Ovary (tissue), 9 donors: ENCODE measurements around the gene ESPN. TPM values are rescaled to one million over a fixed set of nuclear protein-coding genes. Genes with fewer than 3 reads are reported as not detected.
A peak's percentile ranks its signal among the peaks of the same experiment; 100 is the strongest.

Source experiments
- DNase-seq, 5 donors: peaks; one replicate each; pipeline ENCODE4 v3.0.0-alpha.2; 2019 to 2020
- H3K27ac ChIP-seq, 2 donors: fragments of 200-600 bp; one replicate each; pipeline versions ENCODE4 v1.5.1 to v1.8.0; 2019 to 2022
- H3K27me3 ChIP-seq: fragments of 200-600 bp; one replicate; pipeline ENCODE4 v1.8.0; 2022
- H3K36me3 ChIP-seq: fragments of 200-600 bp; sonication (generic); one replicate; pipeline ENCODE4 v1.5.1; 2019
- H3K4me1 ChIP-seq: one replicate; pipeline ENCODE4 v1.8.1; 2013; ENCODE audit warnings: mild to moderate bottlenecking, moderate library complexity; ENCODE audit not compliant: insufficient read depth
- H3K4me3 ChIP-seq: fragments of 200-600 bp; sonication (generic); one replicate; pipeline ENCODE4 v1.5.1; 2017
- H3K9me3 ChIP-seq, 2 donors: fragments of 200-600 bp in 1 of 2; sonication (generic) in 1 of 2; one replicate each; pipeline versions ENCODE4 v1.5.1 to v1.8.1; 2013 to 2019; ENCODE audit warnings: mild to moderate bottlenecking in 1 of 2, moderate library complexity in 1 of 2
- EP300 ChIP-seq: sonication (generic); formaldehyde crosslinking; IDR thresholded peaks from one replicate; pipeline ENCODE4 v1.6.1; 2017; ENCODE audit warnings: antibody characterized with exemption
- POLR2A ChIP-seq: fragments of 450-650 bp; IDR thresholded peaks from one replicate; pipeline ENCODE4 v1.6.1; 2017; ENCODE audit warnings: antibody characterized with exemption, mild to moderate bottlenecking, moderate library complexity
- WGBS, 3 donors: extraction: QIAGEN DNeasy Blood & Tissue Kit in 1 of 3; methylation state at CpG; one replicate each; pipeline versions ENCODE4 v1.1.5 to v1.1.7; 2013 to 2017; 5-methylcytosine and 5-hydroxymethylcytosine counted together
- intact Hi-C, 4 donors: fragments of 100-400 bp; cut with DNase I; formaldehyde crosslinking; loops; one replicate each; pipeline versions ENCODE4 v1.11.0 to v1.15.1; 2022 to 2023
- polyA plus RNA-seq, 2 donors: library from polyadenylated mRNA; stranded (reverse); fragments of 200-250 nt in 1 of 2; fragments of 350-450 nt in 1 of 2; fragmentation: Illumina TruSeq in 1 of 2; extraction: RNeasy Lipid Tissue Mini Kit (QIAGEN cat#74804) in 1 of 2; gene quantifications; one replicate each; pipeline ENCODE4 v1.2.3, GENCODE V29; 2013 to 2014
- total RNA-seq, 7 donors: library from RNA; depleted of rRNA in 2 of 7; stranded (reverse); fragments of >200 nt in 2 of 7; fragmentation: NEBNext Ultra II Directional in 3 of 7; extraction: Animal tissue kit (Norgen Biotek cat#: 25700) in 3 of 7; gene quantifications; one replicate each; pipeline versions ENCODE4 v1.1.0 to v1.2.4, GENCODE V29; 2016 to 2023
- TF ChIP-seq, protein P1 (sequence below), 3 donors: fragments of 450-650 bp in 2 of 3; fragments of 200-600 bp in 1 of 3; IDR thresholded peaks; one replicate each; pipeline versions ENCODE4 v1.5.1 to v1.8.0; 2016 to 2022; ENCODE audit warnings: antibody characterized with exemption in 3 of 3, mild to moderate bottlenecking in 1 of 3
- donor health status: DM: no; HTN: no; CAD: no; lungs with moderate emphysema.
- donor health status: DM: no; HTN: no; CAD: no.
- donor health status: Bipolar disorder and iron deficiency.
- donor health status: DM: yes; HTN: yes; CAD: no.
- donor health status: DM: no; HTN: no; CAD: no.
- donor health status: DM: yes; HTN: yes; CAD: no.

The ESPN gene
- total and polyA plus RNA-seq, 9 donors: 0.11 to 46.2 (median 1.5) TPM; not detected in 1

DNA sequence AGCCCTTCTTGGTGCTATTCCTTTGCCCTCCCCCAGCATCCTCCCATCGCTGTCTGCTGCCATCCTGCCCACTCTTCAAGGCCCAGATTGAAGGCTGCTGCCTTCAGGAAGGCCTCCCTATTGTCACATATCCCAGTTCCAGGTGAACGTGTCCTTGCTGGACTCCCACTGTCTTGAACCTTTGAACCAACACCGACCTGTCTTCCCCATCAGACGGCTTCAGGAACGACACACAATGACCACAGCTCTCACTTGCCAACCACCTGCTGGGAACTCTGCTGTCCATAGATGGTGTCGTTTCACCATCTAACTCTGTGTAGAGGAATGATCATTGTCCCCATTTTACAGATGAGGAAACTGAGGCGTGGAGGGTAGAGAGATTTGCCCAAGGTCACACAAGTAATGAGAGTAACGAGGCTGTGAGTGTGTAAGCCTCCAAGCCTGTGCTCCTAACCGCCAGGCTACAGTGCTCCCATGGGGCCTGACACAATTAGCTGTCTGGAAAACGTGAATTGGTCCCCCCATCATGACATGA, 76.8 kb downstream of the ESPN start:
- intact Hi-C loops: no loop called here
- WGBS, 3 donors: 71 to 81% (median 73%) methylated on average over 10 of the region's 10 CpGs
- peaks cover 17% of the 10 kb centered on the region for H3K4me1 ChIP-seq

GRCh38 chr1:6502000-6502891, 77.7 kb downstream of the ESPN start:
- H3K27me3 ChIP-seq: no peaks in the 10 kb centered on the region
- H3K27ac ChIP-seq: no peak overlapping the region
- TF ChIP-seq, protein P1, sequence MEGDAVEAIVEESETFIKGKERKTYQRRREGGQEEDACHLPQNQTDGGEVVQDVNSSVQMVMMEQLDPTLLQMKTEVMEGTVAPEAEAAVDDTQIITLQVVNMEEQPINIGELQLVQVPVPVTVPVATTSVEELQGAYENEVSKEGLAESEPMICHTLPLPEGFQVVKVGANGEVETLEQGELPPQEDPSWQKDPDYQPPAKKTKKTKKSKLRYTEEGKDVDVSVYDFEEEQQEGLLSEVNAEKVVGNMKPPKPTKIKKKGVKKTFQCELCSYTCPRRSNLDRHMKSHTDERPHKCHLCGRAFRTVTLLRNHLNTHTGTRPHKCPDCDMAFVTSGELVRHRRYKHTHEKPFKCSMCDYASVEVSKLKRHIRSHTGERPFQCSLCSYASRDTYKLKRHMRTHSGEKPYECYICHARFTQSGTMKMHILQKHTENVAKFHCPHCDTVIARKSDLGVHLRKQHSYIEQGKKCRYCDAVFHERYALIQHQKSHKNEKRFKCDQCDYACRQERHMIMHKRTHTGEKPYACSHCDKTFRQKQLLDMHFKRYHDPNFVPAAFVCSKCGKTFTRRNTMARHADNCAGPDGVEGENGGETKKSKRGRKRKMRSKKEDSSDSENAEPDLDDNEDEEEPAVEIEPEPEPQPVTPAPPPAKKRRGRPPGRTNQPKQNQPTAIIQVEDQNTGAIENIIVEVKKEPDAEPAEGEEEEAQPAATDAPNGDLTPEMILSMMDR (IDR thresholded peaks at IDR 0.05): no peak
- TF ChIP-seq POLR2A (no peak), EP300 (no peak)
- H3K4me3 ChIP-seq: no peak overlapping the region
- intact Hi-C loops: no loop called here
- H3K36me3 ChIP-seq: no peaks in the 10 kb centered on the region
- DNase-seq: peak; percentile 72 to 87 (median 81)
- H3K9me3 ChIP-seq: no peaks in the 10 kb centered on the region
- WGBS, 3 donors: 45 to 46% (median 46%) methylated on average over 30 to 31 of the region's 31 CpGs
- peaks cover 17% of the 10 kb centered on the region for H3K4me1 ChIP-seq

More for the DNA sequence above, 76.8 kb downstream of the ESPN start:
- H3K36me3 ChIP-seq: no peaks in the 10 kb centered on the region
- H3K27me3 ChIP-seq: no peaks in the 10 kb centered on the region
- no peak for TF ChIP-seq EP300
- no peak overlapping the region for H3K27ac ChIP-seq
- H3K9me3 ChIP-seq: no peaks in the 10 kb centered on the region
- no peak overlapping the region for H3K4me3 ChIP-seq
- no peak for DNase-seq

DNA sequence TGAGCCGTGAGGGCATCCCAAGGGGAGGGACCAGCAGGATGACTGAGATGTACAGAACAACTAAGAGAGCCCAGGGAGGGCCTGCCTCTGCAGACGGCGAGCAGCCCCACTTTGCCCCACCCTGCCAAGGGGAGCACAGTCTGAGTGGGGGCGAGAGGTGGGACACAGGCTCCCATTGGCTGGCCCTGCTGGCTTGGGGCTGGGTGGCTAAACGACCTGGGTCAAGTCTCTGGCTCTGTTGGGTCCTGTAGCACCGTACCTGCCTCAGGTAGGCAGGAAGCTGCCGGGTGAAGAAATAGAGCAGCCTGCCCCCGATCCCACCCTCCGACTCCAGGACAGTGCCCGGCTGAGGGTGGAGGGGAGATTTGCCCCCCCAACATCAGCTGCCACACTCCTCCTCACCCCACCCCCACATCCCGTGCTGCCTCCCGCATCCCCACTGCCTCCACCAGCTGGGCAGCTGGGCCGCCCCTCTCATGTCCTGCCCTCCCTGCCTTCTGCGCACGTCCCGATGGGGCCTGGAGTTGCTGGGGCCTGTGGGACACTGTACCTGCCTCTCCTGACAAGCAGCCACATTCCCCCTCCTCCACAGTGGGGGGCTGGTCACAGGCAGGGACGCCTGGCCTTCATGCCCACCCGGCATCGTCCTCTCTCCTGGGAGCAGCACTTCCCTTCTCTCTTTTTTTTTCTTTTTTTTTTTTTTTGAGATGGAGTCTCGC, 79.5 kb downstream of the ESPN start:
- Histone ChIP-seq H3K9me3 (no peaks in the 10 kb centered on the region), H3K27ac (no peak overlapping the region), H3K27me3 (no peaks in the 10 kb centered on the region), H3K4me3 (no peak overlapping the region), H3K36me3 (no peaks in the 10 kb centered on the region), H3K4me1 (peaks cover 17% of the 10 kb centered on the region)
- 83 to 84% (median 84%) methylated on average over 20 of the region's 20 CpGs for WGBS, 3 donors
- intact Hi-C loops: no loop called here
- TF ChIP-seq, protein P1 (IDR thresholded peaks at IDR 0.05): no peak
- no peak for DNase-seq

DNA sequence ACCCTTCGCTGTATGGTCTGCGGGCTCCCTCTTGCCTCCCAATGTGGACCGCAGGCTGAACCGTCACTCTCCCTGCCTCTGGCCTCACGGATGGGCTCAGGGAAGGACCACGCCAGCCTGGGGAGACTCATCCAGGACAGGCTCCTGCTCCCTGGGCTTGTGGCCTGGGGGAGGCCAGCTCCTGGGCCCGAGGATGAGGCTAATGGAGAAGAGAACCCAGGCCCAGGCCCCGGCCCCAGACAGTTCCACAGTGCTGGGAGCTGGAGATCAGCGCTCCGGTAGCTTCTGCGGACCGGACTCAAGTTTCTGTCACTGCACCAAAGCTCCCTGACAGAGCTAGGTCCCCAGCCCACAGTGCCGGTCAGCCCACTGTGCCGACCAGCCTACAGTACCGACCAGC, 80.3 kb downstream of the ESPN start:
- Histone ChIP-seq H3K4me1 (peaks cover 20% of the 10 kb centered on the region), H3K36me3 (no peaks in the 10 kb centered on the region), H3K27ac (no peak overlapping the region), H3K9me3 (no peaks in the 10 kb centered on the region), H3K4me3 (no peak overlapping the region), H3K27me3 (no peaks in the 10 kb centered on the region)
- DNase-seq: no peak
- intact Hi-C loops: no loop called here
- TF ChIP-seq, protein P1 (IDR thresholded peaks at IDR 0.05): no peak
- TF ChIP-seq EP300: no peak
- TF ChIP-seq POLR2A: no peak
- 91 to 94% (median 92%) methylated on average over 15 of the region's 15 CpGs for WGBS, 3 donors
